IPS DF 4.7 (cell line): ENCODE measurements around the gene INO80B.
A peak's percentile ranks its signal among the peaks of the same experiment; 100 is the strongest.

Experiments used
- DNase-seq: peaks from one replicate; pipeline ENCODE4 v3.0.0-alpha.2; 2013; ENCODE audit warnings: low spot score; ENCODE audit errors: extremely low read depth

INO80B gene

GRCh38 chr2:74501335-74502071, 46.6 kb downstream of the INO80B start:
- no peak for DNase-seq

DNA sequence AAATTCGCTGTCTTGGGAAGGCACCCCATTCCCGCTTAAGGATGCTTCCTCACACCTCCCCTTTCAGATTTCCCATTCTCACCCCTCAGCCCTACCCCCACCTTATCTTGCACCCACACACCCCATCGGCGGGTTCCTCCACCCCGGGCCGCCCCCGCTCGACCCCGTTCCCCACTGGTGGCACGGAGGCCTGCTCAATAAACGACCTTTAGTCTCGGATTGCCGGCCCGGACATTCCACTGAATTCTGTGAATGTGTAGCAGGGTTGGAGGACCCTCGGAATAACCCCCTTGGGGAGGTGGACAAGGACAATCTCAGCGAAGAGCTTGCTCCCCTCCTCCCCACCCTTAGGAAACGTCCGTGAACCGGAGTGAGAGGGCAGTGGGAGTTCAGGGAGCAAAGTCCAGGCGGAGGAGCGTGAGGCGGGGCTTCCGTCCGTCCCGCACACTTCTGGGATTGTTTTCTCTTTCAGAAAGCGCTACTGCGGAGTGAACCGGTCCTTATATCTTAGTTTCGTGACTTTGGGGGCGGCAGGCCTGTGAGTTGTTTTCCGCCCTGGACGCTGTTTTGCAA, 47.3 kb downstream of the INO80B start:
- DNase-seq = no peak

- DNase-seq = no peak
These were observed 48.0 kb downstream of the INO80B start for GRCh38 chr2:74502720-74503505.

GRCh38 chr2:74503506-74504475, 48.9 kb downstream of the INO80B start:
- DNase-seq = no peak

DNA sequence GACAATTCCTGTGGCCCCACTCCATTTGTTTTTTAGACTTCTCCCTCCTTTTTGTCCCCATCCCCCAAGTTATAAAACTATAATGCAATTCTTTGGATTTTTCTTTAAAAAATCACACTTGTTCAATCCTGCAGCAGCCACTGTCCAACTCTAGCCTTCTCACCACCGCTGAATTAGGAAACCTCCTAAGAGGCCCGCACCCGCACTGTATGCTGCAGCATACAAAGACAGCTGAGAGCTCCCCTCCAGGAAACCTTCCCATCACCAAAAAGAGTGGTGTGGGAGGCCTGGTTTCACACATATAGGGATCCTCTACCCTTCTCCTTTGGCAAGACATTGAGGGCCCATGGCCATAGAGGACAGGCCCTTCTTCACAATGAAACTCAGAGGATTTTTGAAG, 49.7 kb downstream of the INO80B start:
- no peak for DNase-seq

DNA sequence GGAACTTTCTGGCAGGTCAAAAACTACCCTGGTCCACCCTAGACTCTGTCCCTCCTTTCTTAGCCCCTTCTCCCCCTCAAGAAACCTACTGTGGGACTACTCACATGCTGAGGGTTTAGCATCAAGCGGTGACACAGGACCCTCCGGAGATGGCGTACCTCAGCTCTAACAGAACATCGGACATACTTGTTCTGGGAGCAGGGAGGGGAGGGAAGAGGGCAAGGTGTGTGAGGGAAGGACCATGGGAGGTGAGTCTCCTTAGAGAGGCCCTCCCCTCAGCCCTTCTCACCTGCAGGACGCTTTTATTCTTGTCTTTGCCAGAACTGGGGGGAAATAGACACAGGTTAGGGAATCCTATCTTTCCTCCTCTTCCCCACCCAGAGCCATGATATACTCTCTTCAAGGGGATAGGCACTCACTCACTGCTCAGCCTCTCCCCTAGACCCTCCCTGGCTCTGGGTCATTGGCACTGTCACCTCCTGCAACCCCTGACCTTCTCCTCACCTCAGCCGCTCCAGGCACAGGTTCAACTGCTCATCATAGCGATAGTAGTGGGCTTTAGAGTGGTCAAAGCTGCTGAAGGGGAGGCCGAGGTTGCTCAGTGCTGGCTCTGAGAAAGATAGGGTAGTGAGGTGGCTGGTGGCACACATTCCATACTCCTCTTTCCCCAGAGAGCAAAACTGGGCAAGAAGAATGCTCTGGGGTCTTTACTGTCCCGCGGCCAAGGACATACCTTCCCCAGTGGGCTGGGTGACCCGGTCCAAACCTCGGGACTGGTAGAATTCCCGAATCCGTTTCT, 50.8 kb downstream of the INO80B start:
- no peak for DNase-seq

DNA sequence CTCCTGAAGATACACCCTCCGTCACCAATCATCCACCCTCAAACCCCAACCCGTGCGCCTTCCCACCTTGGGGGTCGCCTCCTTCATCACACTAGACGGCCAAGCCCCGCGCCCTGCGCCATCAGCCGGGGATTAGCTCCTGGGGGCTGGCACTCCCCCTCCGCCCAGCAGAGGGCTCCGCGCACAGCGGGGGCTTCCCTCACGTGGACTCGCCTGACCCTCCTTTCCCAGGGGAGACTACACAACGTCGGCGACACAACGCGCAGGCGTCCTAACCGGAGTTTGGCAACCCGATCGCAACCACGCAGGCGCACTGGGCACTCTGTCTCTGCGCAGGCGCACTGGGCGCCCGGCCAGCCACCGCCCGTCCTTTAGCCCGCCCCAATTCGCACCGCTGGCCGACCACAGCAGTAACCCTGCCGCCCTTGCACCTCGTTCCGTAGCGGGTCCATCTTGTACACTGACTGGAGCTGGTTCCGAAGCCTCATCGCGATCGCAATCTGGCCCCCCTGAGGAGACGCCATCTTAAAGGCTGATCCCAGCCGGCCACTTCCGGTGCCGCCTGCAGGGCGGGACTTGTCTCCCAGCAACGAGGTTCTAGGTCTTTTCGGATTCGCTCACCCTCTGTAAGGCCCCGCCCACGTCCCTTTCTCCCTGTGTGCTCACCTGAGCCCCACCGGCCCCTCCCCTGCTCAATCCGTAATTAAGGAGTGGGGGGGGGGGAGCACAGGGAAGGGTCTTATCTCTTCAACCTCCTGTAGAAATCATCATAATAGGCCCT, 52.4 kb downstream of the INO80B start, which contains the start of gene PCGF1:
TSS of gene PCGF1 (minus strand) at position 551 of the 781 bp plus-strand sequence. CDS start at position 524, 27 bp downstream.
- DNase-seq = peak; percentile 98
